GM12878 (cell line): ENCODE data around the gene ARMC9. TPM values are rescaled to one million over a fixed set of nuclear protein-coding genes. Genes with fewer than 3 reads are reported as not detected.

ENCODE experiments used
- BACH1 ChIP-seq: fragments of 450-650 bp; IDR thresholded peaks from 2 replicates; pipeline ENCODE4 v1.6.1; 2017; ENCODE audit warnings: mild to moderate bottlenecking, borderline replicate concordance
- HCFC1 ChIP-seq: fragments of 150-350 bp; IDR thresholded peaks from 2 replicates; pipeline ENCODE4 v1.6.1; 2014; ENCODE audit warnings: low read length
- NR2C1 ChIP-seq: fragments of 450-650 bp; IDR thresholded peaks from 2 replicates; pipeline ENCODE4 v1.6.1; 2017; ENCODE audit warnings: antibody characterized with exemption, mild to moderate bottlenecking, moderate library complexity
- SRF ChIP-seq, 2 experiments: IDR thresholded peaks; 2 replicates each; pipeline ENCODE4 v1.6.1; 2011; ENCODE audit warnings: low read depth in 2 of 2, low read length in 2 of 2, mild to moderate bottlenecking in 1 of 2, moderate library complexity in 1 of 2
- STAT3 ChIP-seq: IDR thresholded peaks from 2 replicates; pipeline ENCODE4 v1.6.1; 2011; ENCODE audit warnings: low read depth, low read length, improper control_type of control experiment
- polyA plus RNA-seq, 11 experiments: library from polyadenylated mRNA; depleted of rRNA in 4 of 11; unstranded in 6 of 11; stranded (reverse) in 5 of 11; fragments of >200 nt; fragmentation: Nextera tagmentation in 4 of 11; fragmentation: Illumina TruSeq in 1 of 11; extraction: Ambion mirVana in 4 of 11; extraction: Trizol in 1 of 11; gene quantifications; 1 replicate in 1 of 11; 2 replicates in 10 of 11; pipeline versions ENCODE4 v1.2.1 to v1.2.3, GENCODE V29; 2011 to 2016; ENCODE audit warnings: inconsistent platforms in 2 of 11, missing spikeins in 2 of 11, low read depth in 1 of 11
- total RNA-seq, 4 experiments: library from RNA; depleted of rRNA in 3 of 4; stranded (reverse); fragments of >200 nt in 3 of 4; fragmentation: Illumina TruSeq in 1 of 4; extraction: Trizol in 1 of 4; gene quantifications; 2 replicates each; pipeline versions ENCODE4 v1.2.1 to v1.2.3, GENCODE V29; 2013 to 2021
- TF ChIP-seq, protein P1 (sequence below): IDR thresholded peaks from 2 replicates; pipeline ENCODE4 v1.6.1; 2012; ENCODE audit warnings: low read depth, low read length, improper control_type of control experiment
- TF ChIP-seq, protein P2 (sequence below): fragments of 450-650 bp; formaldehyde crosslinking; IDR thresholded peaks from 2 replicates; pipeline ENCODE4 v1.4.0; 2022; ENCODE audit warnings: mild to moderate bottlenecking, moderate library complexity
- TF ChIP-seq, protein P3 (sequence below): fragments of 450-650 bp; IDR thresholded peaks from 2 replicates; pipeline ENCODE4 v1.6.1; 2017; ENCODE audit warnings: mild to moderate bottlenecking

Gene ARMC9
- total and polyA plus RNA-seq, 10 of the 15 experiments (the other 5 are each of a cell fraction or from before 2014, with no cell fraction given), result 3.8 to 21.8 (median 10.4) TPM

DNA sequence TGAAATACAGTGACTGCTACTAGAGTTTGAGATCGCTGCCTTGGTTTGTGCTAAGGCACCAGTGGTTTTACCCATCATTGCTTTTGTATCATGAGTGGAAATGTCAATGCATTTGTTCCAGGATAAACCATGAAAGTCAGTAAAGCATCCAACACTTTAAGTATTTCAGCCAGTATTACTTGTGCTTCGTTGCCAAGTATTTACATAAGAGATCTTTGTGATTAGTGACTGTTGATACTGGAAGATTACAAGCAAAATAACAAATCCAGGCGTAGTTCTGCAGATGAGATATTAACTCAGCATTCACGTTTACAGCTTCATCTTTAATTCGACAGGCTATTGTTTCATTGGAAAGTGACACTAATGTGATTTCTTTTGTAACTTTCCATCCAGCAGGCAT is 106.8 kb downstream of the ARMC9 start (continued):
- TF ChIP-seq BACH1, result no peak
- TF ChIP-seq, protein P1, sequence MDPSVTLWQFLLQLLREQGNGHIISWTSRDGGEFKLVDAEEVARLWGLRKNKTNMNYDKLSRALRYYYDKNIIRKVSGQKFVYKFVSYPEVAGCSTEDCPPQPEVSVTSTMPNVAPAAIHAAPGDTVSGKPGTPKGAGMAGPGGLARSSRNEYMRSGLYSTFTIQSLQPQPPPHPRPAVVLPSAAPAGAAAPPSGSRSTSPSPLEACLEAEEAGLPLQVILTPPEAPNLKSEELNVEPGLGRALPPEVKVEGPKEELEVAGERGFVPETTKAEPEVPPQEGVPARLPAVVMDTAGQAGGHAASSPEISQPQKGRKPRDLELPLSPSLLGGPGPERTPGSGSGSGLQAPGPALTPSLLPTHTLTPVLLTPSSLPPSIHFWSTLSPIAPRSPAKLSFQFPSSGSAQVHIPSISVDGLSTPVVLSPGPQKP, result no peak
- TF ChIP-seq, protein P2, sequence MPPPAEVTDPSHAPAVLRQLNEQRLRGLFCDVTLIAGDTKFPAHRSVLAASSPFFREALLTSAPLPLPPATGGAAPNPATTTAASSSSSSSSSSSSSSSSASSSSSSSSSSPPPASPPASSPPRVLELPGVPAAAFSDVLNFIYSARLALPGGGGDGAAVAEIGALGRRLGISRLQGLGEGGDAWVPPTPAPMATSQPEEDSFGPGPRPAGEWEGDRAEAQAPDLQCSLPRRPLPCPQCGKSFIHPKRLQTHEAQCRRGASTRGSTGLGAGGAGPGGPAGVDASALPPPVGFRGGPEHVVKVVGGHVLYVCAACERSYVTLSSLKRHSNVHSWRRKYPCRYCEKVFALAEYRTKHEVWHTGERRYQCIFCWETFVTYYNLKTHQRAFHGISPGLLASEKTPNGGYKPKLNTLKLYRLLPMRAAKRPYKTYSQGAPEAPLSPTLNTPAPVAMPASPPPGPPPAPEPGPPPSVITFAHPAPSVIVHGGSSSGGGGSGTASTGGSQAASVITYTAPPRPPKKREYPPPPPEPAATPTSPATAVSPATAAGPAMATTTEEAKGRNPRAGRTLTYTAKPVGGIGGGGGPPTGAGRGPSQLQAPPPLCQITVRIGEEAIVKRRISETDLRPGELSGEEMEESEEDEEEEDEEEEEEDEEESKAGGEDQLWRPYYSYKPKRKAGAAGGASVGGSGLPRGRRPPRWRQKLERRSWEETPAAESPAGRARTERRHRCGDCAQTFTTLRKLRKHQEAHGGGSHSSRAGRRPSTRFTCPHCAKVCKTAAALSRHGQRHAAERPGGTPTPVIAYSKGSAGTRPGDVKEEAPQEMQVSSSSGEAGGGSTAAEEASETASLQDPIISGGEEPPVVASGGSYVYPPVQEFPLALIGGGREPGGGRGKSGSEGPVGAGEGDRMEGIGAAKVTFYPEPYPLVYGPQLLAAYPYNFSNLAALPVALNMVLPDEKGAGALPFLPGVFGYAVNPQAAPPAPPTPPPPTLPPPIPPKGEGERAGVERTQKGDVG (CRISPR knock-in tag), result no peak
- TF ChIP-seq, protein P3, sequence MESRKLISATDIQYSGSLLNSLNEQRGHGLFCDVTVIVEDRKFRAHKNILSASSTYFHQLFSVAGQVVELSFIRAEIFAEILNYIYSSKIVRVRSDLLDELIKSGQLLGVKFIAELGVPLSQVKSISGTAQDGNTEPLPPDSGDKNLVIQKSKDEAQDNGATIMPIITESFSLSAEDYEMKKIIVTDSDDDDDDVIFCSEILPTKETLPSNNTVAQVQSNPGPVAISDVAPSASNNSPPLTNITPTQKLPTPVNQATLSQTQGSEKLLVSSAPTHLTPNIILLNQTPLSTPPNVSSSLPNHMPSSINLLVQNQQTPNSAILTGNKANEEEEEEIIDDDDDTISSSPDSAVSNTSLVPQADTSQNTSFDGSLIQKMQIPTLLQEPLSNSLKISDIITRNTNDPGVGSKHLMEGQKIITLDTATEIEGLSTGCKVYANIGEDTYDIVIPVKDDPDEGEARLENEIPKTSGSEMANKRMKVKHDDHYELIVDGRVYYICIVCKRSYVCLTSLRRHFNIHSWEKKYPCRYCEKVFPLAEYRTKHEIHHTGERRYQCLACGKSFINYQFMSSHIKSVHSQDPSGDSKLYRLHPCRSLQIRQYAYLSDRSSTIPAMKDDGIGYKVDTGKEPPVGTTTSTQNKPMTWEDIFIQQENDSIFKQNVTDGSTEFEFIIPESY, result no peak
- TF ChIP-seq HCFC1, result no peak
- TF ChIP-seq SRF (IDR thresholded peaks at IDR 0.05; ENCODE audit: low read depth in 2 of 2, low read length in 2 of 2), result no peak
- no peak for TF ChIP-seq STAT3
- no peak for TF ChIP-seq NR2C1
